ENCODE results near the gene PDE1A. TPM values are rescaled to one million over a fixed set of nuclear protein-coding genes. Genes with fewer than 3 reads are reported as not detected.

Gene PDE1A
- total RNA-seq, 4 donors from 2014 or later: 2.1 to 12.4 (median 2.8) TPM

Small RNAs within 50 kb of the gene (small RNA-seq; reads per million reads assigned to genes)
- 0 reads per million in 2 donors for gene RN7SL267P
